NOMO-1 treated with dmso at 0.1 percent for 144 hours (cell line): Measurements from ENCODE around the gene NAT10.

Source experiments
- DNase-seq: peaks from one replicate; lab custom pipeline; 2025; ENCODE audit not compliant: unreplicated experiment; lab: John Stamatoyannopoulos, UW

The NAT10 gene

DNA sequence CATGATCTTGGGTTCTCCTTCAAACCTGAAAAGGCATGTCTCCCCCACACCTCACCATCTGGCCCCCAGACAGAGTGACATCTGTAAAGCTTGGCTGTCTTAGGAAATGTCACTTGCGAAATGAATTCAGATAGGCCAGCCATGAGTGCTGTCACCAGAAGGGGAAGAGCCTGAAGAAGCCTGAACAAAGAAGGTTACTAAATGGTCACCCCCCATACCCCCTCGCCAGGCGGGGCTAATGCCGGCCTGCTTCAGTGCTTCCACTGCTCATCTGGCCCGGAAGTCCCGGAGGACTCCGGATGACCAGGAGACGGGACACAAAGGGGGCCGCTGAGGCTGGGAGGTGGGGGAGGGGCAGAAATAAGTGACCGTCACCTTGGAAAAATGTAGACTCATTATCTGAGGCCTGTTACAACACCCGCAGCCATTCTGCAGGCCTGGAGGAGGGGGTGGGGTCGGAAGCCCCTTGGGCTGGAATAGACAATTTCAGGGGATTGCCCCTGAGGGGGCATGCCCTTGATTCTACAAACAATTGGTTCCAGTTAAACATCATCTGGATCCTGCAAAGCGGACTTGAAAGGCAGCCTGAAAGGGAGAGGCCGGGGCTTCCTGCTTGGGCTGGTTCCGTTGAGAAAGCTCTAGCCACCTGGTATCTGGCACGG, 43.2 kb downstream of the NAT10 start:
- DNase-seq = peak; percentile 45

DNA sequence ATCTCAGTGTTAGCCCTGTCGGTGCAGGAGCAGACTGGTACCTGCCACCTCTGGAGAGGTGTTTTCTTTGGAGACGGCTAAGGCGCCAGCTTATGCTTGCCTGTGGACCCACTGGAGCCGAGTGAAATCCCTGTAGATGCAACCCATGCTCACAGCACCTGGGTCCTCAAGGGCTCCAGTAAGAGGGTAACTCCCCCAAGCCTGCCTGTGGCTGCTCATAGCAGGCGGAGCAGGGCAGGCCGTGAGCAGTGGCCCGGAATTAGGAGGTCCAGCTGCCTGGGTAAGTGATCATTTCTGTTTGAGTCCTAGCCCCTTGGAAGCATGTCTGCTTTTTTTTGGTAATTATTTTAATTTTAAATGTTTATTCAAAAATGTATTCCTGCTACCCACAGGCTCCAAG, 43.8 kb downstream of the NAT10 start:
- no peak for DNase-seq

DNA sequence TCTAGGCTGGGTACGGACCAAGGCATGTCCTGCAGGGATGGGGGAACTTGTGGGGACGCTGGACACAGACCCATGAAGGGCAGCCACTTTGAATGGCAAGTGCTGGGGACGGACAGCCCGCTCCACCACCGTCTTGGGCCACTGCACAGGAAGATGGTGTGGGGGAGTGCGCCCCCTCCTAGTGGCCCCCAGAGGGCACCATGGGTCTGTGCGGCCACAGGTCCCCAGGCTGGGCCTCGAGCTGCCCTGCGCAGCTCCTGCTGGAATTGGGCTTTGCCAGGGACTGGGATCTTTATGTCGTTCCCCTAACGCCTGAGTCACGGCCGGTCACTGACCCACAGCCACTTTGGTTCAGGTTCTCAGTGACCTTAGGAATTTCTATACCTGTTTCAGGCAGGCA, 44.4 kb downstream of the NAT10 start:
- no peak for DNase-seq

- no peak for DNase-seq
Measured at GRCh38 chr11:34150494-34151151, 45.2 kb downstream of the NAT10 start.

- no peak for DNase-seq
Measured at GRCh38 chr11:34151166-34151565, 45.7 kb downstream of the NAT10 start.

DNA sequence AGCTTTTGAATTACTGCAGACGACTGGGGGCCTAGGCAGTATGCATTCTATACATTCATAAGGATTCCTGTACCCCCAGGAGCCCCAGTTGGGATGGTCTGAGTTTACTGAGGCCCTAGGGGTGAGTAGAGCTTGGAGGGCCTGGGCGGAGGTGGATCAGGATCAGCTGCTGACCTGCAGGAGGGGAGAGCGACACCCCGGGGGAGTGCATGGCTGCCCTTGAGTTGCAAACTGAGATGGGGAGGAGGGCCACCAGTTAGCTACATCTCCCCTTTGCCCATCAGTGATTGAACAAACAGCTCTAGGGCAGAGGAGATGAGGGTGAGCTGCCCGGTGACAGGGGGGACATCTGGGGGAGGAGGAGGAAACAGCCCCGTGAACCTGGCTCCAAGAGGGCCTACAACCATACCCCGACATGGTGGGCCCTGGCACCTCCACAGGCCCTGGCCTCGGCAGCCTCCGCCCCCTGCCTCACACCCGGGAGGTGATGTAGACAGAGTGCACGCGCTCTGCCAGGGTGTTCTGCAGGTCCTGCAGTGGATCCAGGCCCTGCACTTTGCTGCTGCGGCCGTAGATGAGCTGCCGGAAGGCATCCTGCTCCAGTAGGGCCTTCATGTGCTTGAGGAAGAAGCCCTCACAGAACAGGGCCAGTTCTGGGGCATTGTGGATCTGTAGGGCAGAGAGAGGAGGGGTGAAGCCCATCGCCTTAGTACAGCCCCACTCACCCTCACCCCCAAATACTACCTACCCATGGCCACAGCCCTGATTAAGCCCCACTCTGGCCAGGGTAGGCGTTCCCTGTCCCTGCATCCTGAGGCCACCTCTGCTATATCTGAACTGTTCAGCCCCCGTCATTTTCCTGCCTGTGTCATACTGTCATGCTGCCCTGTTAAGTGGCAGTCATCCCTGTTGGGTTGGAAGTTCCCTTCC, 46.8 kb downstream of the NAT10 start:
- DNase-seq = no peak

- peak; percentile 44 for DNase-seq
Measured at GRCh38 chr11:34154059-34154875, 48.8 kb downstream of the NAT10 start.

- no peak for DNase-seq
Measured at GRCh38 chr11:34155057-34155756, 49.8 kb downstream of the NAT10 start.

GRCh38 chr11:34155757-34156062, 50.3 kb downstream of the NAT10 start:
- no peak for DNase-seq

DNA sequence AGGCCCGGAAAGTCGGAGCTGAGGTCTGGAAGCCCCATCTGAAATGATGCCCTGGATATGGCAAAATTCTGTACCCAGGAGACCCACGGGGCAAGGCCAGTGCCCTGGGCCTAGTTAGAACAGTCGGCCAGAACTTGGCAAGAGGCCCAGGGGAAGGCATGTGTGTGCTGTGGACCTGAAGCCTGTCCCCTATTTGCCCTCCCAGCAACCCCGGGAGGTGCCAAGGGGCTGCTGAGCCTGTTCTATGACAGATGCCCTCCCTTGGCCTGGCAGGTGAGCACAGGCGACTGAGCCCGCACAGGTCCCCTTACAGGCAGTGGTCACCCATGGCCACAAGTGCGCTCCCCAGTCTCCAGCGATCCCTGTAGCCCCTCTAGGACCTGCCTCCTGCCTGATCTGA, 51.7 kb downstream of the NAT10 start:
- DNase-seq = no peak

- no peak for DNase-seq
Measured at GRCh38 chr11:34158661-34159060, 53.2 kb downstream of the NAT10 start.

DNA sequence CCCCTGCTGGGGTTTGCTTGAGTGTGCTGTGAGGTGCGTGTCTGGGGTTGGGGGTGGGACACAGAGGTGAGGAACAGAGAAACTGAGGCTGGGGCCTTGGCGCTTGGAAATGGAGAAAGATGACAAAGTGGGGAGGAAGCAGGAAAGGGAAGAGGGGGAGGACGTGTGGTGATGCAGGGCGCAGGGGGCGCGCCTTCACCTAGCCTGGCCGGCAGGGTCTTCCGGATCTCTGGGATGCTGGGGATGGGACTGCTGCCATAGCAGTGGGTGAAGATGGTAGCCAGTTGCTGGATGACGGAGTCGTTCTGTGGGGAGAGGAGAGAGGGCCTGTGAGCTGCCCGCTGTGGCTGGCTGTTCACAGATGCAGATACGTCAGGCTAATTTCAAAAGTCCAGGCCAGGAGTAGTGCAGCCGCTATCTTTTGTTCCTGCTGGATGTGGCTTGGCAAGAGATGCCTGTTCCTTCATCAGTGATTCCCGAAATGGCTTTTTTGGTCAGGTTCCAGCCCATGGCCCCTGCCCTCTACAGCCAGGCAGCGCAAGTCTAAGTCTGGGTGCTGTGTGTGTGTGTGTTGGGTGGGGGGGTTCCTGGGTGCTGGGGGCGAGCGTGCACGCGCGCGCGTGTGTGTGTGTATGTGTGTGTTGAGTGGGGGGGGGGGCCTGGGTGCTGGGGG, 54.8 kb downstream of the NAT10 start:
- no peak for DNase-seq

- no peak for DNase-seq
Measured at GRCh38 chr11:34160791-34161190, 55.4 kb downstream of the NAT10 start.

DNA sequence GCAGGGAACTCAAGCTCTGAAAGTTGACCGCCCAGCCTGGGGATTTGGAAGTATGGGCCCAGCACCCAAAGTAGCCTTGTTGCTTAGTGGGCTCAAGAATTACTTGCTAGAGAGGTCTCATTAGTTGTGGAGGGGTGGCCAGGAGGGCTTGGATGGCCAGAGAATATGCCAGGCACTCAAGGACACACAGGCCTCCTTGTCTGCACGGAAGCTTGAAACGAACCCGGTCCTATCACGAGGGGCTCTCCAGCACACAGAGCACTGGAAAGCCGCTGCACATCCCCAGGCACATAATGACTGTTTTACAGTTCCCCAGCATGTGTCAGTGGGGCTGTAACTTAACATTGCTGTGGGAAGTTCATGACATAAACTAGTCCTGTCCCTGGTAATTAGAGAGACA, 55.9 kb downstream of the NAT10 start:
- no peak for DNase-seq

DNA sequence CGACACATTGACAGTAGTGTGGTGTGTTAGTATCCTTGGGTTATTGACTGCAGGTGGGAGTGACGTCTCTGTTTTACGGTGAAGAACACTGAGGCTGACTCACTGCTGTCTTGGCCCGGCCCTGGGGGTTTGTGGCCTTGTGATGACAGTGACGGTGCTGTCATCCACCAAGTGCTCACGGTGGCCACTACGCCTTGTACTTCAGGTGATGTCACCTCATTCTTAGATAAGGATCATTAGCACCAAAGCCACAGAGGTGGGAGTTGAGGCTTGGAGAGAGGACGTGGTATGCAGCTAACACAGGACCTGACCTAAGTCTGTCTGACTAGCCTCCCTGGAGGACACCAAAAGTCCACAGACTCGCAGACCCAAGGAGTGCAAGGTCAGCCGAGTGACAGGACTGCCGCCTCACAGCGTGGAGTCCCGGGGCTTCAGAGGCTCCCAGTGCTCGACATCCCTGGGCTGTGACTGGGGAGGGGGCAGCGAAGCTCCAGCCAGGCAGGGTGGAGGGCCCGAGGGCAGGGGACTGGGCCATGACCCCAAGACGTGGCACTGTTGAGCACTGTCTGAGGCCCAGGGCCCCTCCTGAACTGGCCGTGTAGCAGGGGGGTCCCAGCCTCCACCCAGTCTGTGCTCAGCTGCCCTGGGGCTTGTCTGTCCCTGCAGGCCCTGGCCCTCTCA, 56.5 kb downstream of the NAT10 start:
- DNase-seq = no peak

- DNase-seq = no peak
Measured at GRCh38 chr11:34162493-34162820, 57.0 kb downstream of the NAT10 start.

DNA sequence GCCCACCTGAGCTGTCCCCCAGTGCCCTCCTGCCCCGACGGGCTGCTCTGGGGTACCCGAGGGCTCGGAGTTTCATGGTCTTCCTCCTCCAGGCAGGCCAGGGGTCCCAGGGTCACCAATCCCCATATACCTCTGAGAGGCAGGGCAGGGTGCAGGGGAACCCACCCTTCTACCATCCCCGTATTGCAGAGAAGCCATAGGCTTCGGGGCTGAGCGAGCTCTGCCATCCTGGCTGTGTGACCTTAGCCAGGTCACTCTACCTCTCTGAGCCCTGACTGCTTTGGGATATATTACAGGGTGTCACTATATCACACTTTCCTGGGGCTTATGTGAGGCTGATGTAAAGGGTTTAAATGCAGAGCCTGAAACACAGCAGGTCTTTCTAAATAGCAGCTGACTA, 57.4 kb downstream of the NAT10 start:
- no peak for DNase-seq

DNA sequence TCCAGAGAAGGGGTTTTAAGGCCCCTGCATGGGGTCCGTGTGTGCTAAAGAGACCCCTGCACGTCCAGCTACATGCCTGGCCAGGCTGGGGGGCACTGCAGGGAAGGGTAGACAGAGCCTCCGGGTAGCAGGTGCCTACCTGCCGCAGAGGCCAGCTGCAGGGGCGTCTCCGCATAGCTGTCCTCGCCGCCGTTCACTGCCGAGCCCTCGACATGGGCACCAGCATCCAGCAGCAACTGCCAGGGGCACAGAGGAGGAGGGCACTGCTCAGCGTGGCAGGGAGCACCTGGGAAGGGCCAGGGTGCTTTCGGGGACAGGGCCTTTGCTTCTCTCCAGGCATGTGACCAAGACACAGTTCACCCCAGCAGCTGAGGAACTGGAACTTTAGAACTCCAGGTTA, 59.7 kb downstream of the NAT10 start:
- DNase-seq = no peak

- DNase-seq = no peak
Measured at GRCh38 chr11:34165786-34166555, 60.5 kb downstream of the NAT10 start.
